DMS114 treated with DMSO at 0.1 percent for 48 hours (cell line): ENCODE measurements around the gene SYNPR.

Experiments used
- DNase-seq: peaks from one replicate; lab custom pipeline; 2025; ENCODE audit not compliant: unreplicated experiment; lab: John Stamatoyannopoulos, UW

SYNPR gene

GRCh38 chr3:63370094-63370493 is 92.0 kb downstream of the SYNPR start:
- no peak for DNase-seq

- no peak for DNase-seq
Observed at GRCh38 chr3:63383040-63383439, 104.9 kb downstream of the SYNPR start.

DNA sequence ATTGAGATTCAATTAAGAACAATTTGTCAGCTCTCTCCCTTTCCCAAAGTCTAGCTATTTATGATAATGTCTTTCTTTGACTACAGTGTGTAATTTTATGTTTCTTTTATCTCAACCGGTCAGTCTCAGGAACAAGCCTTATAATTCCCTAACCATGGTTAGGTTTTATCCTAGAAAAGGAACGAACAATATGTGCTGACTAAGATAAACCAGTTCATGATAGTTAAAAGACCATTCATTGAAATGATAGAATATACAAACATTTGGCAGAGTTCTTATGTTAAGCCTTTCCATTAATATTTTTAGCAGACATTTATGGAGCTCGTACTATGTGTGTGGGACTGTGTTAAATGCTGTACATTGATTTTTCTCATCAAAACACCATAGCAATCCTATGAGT is 106.3 kb downstream of the SYNPR start:
- DNase-seq: no peak

DNA sequence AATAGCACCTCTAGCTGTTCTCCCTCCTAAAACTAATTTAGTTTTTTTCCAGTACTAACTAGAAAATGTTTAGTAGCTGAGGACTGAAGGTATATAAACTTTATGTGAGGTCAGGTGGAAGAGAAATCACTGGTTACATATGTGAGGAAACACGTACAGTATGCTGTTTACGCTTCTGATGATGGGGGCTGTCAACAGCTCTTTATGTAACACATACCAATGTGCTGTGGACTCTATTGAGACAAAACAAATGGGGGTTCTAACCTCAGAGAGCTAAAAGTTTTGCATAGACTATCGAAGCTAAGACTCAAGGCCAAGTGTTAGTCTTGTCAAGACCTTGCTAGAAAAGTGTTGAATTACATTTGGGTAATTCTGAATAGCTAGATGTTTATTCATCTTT is 107.5 kb downstream of the SYNPR start:
- DNase-seq: no peak

- DNase-seq: no peak
Observed at GRCh38 chr3:63386568-63386967, 108.5 kb downstream of the SYNPR start.

DNA sequence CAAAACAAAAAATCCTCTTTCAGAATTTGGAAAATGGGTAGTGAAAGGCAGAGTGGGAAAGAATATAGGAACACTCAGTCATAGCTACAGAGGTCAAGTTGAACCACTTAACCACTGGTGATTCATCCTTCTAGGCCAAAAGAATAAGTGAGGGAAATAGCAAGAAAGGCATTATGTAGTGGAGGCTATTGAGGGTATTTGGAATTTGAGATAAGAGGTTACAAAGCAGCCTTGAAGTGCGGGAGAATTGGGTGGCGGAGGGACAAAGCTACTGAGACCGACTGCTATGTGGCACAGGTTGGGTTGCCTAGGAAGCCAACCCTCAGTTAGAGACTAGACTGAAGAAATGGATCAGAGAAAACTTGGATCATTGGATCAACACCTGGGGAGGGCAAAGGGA is 109.5 kb downstream of the SYNPR start:
- DNase-seq: no peak

DNA sequence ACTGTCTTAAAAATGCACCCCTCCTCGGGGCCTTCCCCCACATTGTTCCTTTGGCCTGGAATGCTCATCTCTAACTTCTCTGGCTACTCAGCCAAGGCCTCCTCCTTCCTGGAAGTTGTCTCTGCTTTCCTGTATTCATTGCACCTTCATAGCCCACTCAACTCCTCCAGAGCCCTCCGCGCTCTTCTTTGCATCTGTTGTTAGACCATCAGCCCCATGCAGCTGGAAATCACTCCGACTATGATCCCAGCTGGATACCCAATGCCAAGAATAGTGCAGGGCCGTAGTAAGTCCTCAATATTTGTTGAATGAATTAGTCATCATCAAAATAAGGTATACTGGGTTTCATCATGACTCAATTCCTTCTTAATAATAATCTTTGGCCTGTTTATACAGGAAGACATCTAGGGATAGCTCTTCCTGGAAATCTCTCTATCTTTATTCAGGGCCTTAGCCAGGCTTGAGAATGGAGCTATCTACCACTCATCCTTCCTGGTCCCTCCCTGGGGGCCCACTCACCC is 112.7 kb downstream of the SYNPR start:
- DNase-seq: no peak

- DNase-seq: no peak
Observed at GRCh38 chr3:63395960-63396359, 117.9 kb downstream of the SYNPR start.

- no peak for DNase-seq
Observed at GRCh38 chr3:63400246-63400860, 122.2 kb downstream of the SYNPR start.

DNA sequence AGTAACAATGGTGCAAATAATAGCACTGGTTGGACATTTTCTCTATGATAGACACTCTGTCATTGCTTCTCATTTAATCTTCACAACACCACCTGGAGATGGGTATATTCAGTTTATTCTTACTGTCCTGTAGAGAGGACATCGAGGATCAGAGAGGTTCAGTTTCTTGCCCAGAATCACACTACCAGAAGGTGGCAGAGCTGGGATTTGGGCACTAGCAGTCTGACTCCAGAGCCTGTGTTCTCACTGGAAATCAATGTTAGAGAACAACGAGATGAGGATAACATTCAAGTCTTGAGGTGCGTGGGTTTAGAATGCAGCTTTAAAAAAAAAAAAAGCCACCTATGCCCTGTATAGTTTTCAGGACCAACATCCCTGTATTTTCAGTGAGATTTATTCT is 127.8 kb downstream of the SYNPR start:
- no peak for DNase-seq

GRCh38 chr3:63413523-63413922 is 135.4 kb downstream of the SYNPR start:
- no peak for DNase-seq

DNA sequence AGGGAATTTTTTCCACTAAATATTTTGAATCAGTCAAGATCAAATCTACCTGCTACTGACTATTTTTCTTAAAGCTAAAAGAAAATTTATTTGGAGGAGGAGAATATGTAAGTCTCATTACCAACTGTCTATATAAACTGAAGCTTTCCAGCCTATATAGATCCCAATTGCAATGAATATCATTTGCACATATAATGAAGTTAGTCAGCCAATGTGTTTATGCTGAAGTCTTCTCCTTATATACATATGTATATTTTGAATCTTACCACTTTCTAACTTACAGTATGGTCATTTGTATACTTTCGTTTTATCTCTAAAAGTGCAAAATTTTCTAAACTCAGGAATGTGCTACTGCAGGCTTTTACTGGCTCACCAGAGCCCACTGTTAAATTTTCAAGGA is 136.5 kb downstream of the SYNPR start:
- no peak for DNase-seq

GRCh38 chr3:63429905-63430304 is 151.8 kb downstream of the SYNPR start:
- no peak for DNase-seq

- DNase-seq: no peak
Observed at GRCh38 chr3:63430875-63431274, 152.8 kb downstream of the SYNPR start.

GRCh38 chr3:63437858-63438257 is 159.8 kb downstream of the SYNPR start:
- no peak for DNase-seq

DNA sequence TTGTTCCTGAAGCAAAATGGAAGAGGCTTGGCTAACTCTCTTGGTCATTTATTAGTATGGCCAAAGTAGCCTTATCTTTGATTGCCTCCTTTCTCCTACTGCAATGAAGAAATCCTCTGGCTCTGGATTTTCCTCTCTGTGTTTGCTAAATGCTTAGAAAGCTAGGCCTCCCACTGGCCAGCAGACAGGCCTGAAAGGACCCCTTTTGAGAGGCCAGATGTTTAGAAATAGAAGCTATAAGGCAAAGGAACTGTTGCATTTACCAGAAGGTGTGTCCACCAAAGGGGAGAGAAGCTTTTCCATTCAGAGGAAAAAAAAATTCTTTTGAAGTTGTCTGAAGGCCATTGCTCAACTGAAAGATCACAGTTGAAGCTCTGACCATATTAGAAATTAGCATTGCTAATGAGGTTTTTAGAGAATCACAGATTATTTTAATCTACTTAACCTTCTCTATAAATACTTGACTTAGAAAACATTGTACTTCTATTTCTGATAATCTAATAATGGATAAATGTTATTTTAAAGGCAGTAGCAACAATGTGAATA is 160.8 kb downstream of the SYNPR start:
- no peak for DNase-seq

DNA sequence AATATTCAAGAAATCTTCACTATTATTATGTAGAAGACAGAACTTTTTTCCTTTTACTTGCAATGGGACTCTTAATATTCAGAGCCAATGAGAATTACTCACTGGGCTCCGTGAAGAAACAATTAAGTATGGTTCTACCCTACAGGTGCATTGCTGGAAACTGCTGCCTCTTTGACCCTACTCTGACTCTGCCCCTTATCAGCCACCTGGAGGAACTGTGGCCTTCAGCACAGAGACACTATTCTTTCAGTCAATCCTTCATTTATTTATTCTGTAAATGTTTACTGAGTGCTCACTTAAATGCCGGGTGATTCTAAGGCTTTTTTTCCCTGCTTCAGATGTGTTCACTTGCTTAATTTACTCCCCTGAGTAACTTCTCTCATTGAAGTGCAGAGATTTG is 163.2 kb downstream of the SYNPR start:
- DNase-seq: no peak

DNA sequence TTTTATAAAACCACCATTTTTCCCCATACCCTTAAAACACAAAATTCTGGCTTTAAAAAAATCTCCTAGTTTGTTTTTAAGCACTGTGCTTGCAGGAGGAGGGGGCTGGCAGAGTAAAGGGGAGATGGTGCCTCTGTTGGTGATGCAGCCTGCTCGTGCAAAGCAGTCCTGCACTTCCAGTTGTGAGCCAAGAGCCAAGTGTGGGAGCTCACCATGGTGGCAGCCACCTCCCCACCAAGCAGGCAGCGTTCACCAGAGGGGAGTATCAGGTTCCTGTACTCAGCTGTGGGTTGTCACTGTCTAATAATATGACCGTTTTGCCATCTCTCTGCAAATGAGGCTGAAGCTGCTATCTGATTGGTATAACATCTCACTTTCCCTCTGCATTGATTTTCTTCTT is 164.8 kb downstream of the SYNPR start:
- DNase-seq: no peak

- no peak for DNase-seq
Observed at GRCh38 chr3:63450023-63450422, 171.9 kb downstream of the SYNPR start.

DNA sequence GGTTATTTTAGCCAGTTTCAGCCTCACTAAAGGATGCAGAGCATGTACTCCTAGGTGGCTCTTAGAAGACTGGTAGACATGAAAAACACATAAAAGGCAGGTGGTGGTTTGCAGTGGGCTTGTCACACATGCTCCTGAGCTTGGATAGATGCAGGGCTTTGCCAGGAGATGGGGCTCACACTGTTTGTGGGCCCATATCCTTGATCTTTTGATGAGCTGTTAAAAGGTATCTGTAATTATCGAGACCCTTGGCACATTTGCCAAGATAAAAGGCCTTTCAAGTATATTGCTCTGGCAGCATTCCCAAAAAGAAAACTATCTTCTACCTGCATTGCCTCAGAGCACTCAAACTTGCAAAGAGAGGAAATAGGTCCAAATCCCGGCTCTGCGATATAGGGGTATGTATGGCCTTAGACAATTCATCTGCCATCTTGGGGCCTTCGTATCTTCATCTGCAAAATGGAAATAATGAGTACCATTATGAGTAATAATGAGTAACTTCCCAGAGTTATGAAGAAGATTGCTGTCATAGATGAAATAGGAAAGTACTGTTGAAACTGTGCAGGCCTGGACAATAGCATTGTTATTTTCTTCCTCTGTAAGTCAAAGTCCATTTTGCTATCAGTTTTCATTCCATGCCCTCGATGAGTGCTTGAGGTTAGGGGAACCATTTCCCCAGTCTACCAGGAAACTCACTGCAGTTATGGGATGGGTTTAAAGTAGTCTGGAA is 172.7 kb downstream of the SYNPR start:
- DNase-seq: no peak

- no peak for DNase-seq
Observed at GRCh38 chr3:63456901-63457300, 178.8 kb downstream of the SYNPR start.

GRCh38 chr3:63458405-63458804 is 180.3 kb downstream of the SYNPR start:
- DNase-seq: no peak
